ENCODE data around the gene ZBTB40.

DNA sequence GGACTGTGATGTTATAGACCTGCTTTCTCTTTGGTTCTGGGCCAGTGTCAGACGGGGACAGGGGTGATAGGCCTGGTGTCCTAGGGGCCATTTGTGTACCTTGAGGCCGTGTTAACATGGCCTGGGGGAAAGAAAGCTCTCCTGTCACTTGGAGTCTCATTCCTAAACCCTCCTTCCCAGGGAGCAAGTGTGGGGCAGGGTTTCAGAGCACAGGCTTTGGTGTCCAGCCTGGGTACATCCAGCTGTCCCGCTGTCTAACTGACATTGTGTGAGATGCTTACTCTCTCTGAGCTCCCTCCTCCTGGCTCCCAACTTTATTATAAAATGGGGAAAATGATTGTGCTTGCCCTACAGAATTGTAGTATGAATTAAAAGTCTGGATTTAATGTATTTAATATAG lies 79.1 kb downstream of the ZBTB40 start:
- TF ChIP-seq CTCF (IDR thresholded peaks at IDR 0.05) (no peak), POLR2A (IDR thresholded peaks at IDR 0.05) (no peak)

Data from esophagus squamous epithelium (tissue), 4 donors.